Vein endothelial cell (primary cell): ENCODE data around the gene IFNL4. TPM values are rescaled to one million over a fixed set of nuclear protein-coding genes. Genes with fewer than 3 reads are reported as not detected.

Source experiments
- total RNA-seq: library from RNA; depleted of rRNA; stranded (reverse); fragments of >200 nt; gene quantifications from 2 replicates; pipeline ENCODE4 v1.2.3, GENCODE V29; 2012

Gene IFNL4
- total RNA-seq = not detected in 2 replicates

DNA sequence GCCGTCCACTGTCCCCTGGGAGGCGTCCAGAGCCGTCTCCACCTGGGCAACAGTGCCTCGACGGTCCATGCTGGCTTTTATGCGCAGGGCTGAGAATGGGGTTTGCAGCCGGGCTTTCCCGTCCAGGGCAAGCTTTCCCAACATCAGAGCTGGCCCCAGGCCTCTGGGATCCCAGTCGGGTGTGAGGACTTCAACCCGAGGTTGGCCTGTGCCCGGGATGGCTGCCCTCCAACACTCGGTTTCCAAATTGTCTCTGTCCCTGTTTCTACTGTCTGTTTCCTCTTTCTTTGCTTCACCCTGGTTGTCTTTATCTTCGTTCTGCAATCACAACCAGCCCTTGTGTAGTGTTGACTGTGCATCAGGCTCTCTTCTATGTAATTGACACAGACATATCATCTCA, at the start of gene IFNL4:
IFNL4 (minus strand) TSS at position 51 of the 400 bp plus-strand sequence.

DNA sequence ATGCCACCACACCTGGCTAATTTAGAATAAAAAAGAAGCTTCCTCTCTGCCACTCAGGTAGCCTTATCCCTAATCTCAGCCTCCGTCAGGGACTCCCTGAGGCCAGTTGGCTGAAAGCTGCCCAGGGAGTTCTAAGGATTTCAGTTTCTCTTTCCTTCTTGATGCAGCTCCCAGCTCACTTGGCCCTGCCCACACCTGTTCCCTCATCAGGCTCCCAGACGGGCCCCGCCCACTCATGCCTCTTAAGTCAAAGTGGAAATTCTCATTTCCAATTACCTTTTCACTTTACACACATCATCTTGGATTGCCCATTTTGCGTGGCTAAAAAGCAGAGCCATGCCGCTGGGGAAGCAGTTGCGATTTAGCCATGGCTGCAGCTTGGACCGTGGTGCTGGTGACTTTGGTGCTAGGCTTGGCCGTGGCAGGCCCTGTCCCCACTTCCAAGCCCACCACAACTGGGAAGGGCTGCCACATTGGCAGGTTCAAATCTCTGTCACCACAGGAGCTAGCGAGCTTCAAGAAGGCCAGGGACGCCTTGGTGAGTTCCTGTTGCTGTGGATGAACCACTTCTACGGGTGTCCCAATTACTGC, 47.5 kb upstream of the IFNL4 start, which contains the start of gene IFNL1:
IFNL1 (plus strand) TSS at position 353 of the 591 bp plus-strand sequence; CDS start at position 368, 15 bp downstream.

DNA sequence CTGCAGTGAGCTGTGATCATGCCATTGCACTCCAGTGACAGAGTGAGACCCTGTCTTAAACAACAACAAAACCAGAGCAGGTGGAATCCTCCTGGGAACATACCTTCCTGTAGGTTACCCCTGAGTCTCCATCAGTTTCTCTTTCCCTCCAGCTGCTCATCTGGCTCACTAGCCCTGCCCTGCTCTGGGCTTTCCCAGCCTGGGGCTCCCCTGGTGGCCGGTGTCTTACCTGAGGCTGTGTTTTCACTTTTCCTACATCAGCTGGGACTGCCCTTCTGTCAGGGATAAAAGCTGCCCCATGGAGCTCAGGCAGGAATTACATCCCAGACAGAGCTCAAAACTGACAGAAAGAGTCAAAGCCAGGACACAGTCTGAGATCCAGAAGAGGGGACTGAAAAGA, 19.4 kb upstream of the IFNL4 start, which contains the start of gene IFNL2:
IFNL2 (plus strand) TSS at position 312 of the 400 bp plus-strand sequence. CDS start 173 bp downstream, outside the sequence.

DNA sequence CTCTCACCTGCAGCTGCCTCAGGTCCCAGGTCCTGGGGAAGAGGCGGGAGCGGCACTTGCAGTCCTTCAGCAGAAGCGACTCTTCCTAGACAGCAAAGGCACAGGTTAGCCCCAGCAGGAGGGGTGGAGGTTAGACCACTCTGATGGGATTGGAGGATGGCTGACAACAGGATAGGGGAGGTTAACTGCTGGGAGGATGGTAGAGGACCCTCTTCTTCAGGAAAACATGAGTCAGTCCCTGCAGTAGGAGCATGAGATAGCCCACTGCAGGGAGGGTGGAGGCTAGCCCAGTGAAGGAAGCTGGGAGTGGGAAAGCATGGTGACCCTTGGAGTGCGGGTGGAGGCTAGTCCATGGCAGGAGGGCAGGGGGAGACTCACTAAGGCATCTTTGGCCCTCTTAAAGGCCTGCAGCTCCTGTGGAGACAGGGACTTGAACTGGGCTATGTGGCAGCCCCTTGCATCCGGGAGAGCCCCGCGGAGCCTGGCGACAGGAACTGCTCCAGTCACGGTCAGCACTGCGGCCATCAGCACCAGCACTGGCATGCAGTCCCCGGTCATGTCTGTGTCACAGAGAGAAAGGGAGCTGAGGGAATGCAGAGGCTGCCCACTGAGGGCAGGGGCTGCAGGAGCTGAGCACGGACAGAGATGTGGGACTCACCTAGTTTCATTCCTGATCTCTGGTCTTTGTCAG, 4.1 kb downstream of the IFNL4 start, which contains the start of gene IFNL3:
IFNL3 (minus strand) TSS at position 597 of the 691 bp plus-strand sequence; CDS start at position 558, 39 bp downstream.

DNA sequence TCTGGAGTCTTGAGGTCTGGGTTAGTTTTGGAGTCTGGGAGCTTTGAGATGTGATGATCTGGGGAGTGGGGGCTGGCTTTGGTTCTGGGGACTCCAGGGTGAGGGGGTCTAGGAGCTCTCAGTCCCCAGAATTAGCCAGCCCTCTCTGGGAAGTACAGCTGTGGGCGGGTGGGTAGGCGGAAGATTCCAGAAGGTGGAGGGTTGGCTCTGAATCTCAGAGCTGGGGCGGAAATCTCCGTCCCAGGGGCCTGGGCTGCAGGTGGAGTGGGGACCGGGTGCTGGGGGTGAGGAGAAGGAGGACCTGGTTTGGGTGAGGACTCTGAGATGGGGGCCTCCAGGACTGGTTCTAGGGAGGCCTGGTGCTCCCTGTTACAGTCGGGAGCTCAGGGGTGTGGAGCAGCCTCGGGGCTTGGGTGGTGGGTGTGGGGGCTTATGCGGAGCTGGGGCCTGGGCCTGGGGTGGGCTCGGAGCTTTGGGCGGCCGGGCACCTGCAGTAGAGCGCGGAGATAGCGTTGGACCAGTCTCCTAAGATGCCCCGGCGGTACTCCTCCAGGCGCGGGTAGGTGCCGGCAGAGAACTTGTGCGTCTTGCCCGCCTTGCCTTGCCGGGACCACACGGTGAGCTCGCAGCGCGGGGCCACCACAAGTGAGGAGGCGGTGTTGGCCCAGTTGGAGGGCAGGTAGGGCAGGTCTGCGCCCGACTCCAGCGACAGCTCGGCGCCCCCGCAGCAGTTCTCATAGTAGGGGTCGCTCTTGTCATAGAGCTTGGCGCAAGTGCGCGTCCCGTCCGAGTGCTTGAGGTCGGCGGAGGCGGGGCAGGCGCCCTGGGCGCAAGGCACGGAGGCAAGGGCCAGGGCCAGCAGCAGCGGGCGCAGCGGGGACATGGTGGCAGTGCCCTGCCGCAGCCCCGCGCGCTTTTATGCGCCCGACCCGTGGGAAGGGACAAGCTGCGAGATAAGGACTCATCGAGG, 45.0 kb downstream of the IFNL4 start, which contains the start of gene SYCN:
SYCN (minus strand) TSS at position 892 of the 970 bp plus-strand sequence; CDS start at position 883, 9 bp downstream.

DNA sequence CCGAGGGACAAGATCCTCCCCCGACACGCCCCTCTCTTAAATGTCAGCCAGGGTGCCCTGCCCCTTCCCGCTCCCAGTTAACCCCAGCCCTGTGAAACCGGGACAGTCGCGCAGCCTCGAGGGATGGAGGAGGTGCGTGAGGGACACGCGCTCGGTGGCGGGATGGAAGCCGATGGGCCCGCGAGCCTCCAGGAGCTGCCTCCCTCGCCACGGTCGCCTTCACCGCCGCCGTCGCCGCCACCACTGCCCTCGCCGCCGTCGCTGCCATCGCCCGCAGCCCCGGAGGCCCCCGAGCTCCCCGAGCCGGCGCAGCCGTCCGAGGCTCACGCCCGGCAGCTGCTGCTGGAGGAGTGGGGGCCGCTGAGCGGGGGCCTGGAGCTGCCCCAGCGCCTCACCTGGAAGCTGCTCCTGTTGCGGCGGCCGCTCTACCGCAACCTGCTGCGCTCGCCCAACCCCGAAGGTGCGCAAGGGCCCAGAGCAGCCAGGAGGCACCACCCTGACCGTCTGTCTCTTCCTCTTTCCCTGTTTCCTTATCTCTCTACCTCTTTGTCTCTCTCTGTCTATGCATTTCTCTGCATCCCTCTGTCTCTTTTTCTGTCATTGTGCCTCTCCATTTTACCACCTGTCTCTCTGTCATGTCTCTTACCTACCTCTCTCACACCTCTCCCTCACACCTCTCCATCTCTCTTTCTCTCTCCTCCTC, 51.6 kb downstream of the IFNL4 start, which contains the start of gene NCCRP1:
NCCRP1 (plus strand) TSS at position 105 of the 703 bp plus-strand sequence; CDS start at position 124, 19 bp downstream.

Other genes starting within 250 kb of the IFNL4 start
- 1.3 and 2.3 TPM in 2 replicates for gene FBXO27, start 216.3 kb downstream of the IFNL4 start, total RNA-seq
- gene ACP7, start 164.5 kb downstream of the IFNL4 start, total RNA-seq = not detected in 2 replicates
- gene PAK4, start 123.1 kb downstream of the IFNL4 start, total RNA-seq = 15.8 and 21.6 TPM in 2 replicates
- not detected in 2 replicates for gene NCCRP1, start 51.9 kb downstream of the IFNL4 start, total RNA-seq
- gene SYCN, start 44.6 kb downstream of the IFNL4 start, total RNA-seq = not detected in 2 replicates
- not detected in 2 replicates for gene IFNL3, start 3.9 kb downstream of the IFNL4 start, total RNA-seq
- gene IFNL2, start 19.5 kb upstream of the IFNL4 start, total RNA-seq = not detected in 2 replicates
- gene IFNL1, start 47.6 kb upstream of the IFNL4 start, total RNA-seq = not detected in 2 replicates
- gene LRFN1, start 72.0 kb upstream of the IFNL4 start, total RNA-seq = 0.29 and 0.65 TPM in 2 replicates
- 51.9 and 70.2 TPM in 2 replicates for gene GMFG, start 87.2 kb upstream of the IFNL4 start, total RNA-seq
- gene SAMD4B, start 93.6 kb upstream of the IFNL4 start, total RNA-seq = 64.7 and 68.9 TPM in 2 replicates
- 29.8 and 32.0 TPM in 2 replicates for gene PAF1, start 142.2 kb upstream of the IFNL4 start, total RNA-seq
- gene MED29, start 142.5 kb upstream of the IFNL4 start, total RNA-seq = 17.3 and 24.2 TPM in 2 replicates
- gene ZFP36, start 158.0 kb upstream of the IFNL4 start, total RNA-seq = 2.9 and 3.2 TPM in 2 replicates
- 31.7 and 36.9 TPM in 2 replicates for gene PLEKHG2, start 163.8 kb upstream of the IFNL4 start, total RNA-seq
- gene RPS16, start 187.1 kb upstream of the IFNL4 start, total RNA-seq = 47.4 and 84.9 TPM in 2 replicates
- gene SUPT5H, start 196.7 kb upstream of the IFNL4 start, total RNA-seq = 85.1 and 98.3 TPM in 2 replicates
- 55.0 and 57.8 TPM in 2 replicates for gene TIMM50, start 232.0 kb upstream of the IFNL4 start, total RNA-seq